EH (cell line): ENCODE measurements around the gene OSBPL9.
"Not testable (repeated sequence)": the region's sequence is repeated elsewhere in the genome, so short reads cannot be mapped to it uniquely, and the experiment has no call there.

Source experiments
- DNase-seq: peaks from one replicate; pipeline ENCODE4 v3.0.0-alpha.2; 2015; ENCODE audit warnings: low read depth

OSBPL9 gene

DNA sequence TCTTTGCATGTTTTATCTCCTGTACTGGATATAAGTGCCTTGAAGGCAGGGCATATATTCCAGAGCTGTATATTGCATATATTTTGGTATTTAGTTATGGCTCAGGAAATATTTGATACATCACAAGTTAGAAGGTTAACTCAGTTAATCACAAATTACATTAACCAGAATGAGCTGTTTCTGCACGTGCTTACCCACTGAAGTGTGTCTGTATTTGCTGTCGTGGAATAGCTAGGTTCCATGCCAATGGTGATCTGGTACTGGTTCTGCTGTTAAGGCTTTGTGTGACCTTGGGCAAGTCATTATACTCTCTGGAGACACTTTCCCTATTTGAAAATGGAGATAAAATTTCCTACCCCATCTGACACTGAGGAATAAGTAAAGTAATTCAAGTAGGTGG, 50.7 kb downstream of the OSBPL9 start:
- no peak for DNase-seq

- no peak for DNase-seq
Observed at GRCh38 chr1:51669272-51669671, 52.4 kb downstream of the OSBPL9 start.

GRCh38 chr1:51669816-51670215, 52.9 kb downstream of the OSBPL9 start:
- no peak for DNase-seq

DNA sequence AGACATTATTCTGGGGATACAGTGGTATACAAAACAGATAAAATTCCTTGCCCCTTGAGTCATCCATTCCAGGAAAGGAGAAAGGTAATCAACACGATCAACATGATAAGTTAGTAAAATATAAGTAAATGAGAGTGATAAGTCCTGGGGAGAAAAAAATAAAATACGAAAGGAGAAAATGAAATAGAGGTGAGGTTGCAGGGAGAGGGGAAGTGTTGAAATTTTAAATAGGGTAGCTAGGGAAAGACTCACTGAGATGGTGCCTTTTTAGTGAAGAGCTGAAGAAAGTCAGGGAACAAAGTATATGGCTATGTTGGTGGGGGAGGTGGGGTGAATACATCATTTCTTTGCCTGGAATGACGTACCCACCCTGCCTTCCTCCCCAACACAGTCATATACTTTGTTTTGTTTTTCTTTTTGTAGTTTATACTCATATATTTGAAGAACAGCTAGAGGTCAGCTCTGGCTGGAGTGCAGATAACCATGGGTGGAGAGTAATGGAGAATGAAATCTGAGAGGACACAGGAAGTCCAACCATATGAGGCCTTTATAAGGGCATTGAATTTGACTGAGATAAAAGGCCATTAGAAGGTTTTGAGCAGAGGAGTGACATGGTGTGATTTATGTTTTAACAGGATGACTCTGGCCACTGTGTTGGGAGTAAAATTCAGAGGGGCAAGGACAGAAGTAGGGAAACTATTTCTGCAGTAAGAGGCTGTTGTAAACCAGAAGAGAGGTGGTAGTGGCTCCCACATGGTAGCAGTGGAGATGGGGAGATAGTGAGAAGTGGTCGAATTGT, 54.8 kb downstream of the OSBPL9 start:
- DNase-seq, result peak; percentile 92

GRCh38 chr1:51673279-51673678, 56.4 kb downstream of the OSBPL9 start:
- no peak for DNase-seq

GRCh38 chr1:51675177-51675780, 58.4 kb downstream of the OSBPL9 start:
- DNase-seq, result no peak

DNA sequence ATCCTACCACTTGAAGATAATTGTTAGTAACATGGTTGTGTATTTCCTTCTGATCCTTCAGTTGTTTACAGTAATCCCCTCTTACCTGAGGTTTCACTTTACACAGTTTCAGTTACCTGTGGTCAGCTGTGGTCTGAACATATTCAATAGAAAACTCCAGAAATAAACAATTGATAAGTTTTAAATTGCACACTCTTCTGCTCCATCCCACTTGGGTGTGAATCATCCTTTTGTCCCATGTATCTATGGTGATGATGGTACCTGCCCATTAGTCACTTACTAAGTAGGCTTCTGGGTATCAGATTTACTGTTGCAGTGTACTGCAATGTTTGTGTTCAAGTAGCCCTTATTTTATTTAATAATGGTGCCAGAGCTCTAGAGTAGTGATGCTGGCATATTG, 62.5 kb downstream of the OSBPL9 start:
- peak; percentile 36 for DNase-seq

- no peak for DNase-seq
Observed at GRCh38 chr1:51684776-51685175, 67.9 kb downstream of the OSBPL9 start.

DNA sequence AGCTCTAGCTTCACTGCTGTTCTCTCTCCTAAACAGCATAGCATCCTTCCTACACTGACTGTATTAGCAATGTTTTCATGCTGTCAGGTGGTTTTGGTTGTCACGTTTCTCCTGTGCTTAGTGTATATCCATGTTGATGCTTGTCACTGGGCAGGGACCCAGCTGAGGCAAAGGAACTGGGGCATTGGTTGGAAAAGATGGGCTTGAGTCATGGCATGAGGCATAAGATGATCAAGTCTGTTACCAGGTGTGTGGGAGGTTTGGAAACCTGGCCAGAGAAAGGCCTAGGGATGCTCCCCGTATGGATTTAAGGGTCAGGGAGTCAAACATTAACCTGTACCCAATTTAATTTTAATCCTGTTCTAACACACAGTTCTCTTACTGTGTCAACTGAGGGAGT, 69.6 kb downstream of the OSBPL9 start:
- no peak for DNase-seq

DNA sequence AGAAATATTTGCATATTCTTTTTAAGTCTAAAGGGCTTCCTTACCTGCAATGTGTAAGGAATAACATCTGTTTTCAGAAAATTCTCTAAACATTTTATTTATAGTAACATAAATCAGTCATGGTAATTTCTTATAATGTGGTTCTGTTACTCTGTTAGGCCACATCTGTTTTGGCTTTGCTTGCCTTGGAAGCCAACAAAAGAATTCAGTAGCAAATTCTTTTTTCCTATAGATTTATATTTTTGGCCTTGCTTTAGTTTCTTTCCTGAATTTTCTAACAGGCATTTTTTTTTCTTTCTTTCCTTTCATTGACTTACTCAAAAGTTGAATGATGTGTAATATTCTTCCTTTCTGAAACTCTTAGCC, 72.2 kb downstream of the OSBPL9 start:
- peak; percentile 29 for DNase-seq

GRCh38 chr1:51689643-51690042, 72.8 kb downstream of the OSBPL9 start:
- DNase-seq, result peak; percentile 9

- peak; percentile 44 for DNase-seq
Observed at GRCh38 chr1:51690285-51690961, 73.5 kb downstream of the OSBPL9 start.

GRCh38 chr1:51691920-51692319, 75.0 kb downstream of the OSBPL9 start:
- no peak for DNase-seq

- peak; percentile 51 for DNase-seq
Observed at GRCh38 chr1:51693419-51694155, 76.7 kb downstream of the OSBPL9 start.

- DNase-seq, result peak; percentile 24
Observed at GRCh38 chr1:51697166-51697565, 80.3 kb downstream of the OSBPL9 start.

DNA sequence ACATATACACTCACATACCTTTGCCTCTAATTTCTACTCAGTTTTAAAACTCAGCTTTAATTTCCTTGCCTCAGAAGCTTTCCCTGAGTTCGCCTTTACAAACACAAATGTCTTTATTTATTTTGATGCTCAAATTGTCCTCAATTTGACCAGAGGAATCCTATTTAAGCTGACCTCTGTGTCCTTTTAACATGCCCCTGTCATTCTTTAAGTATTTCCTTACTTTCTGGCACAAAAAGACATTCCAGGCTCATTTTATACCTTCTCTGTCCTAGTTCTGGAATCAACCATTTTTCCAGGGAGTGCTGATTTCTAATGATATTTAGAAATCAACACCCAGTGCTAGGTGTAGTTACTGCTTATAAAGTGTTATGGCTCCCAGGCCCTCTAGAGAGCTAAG, 82.5 kb downstream of the OSBPL9 start:
- DNase-seq, result peak; percentile 56

DNA sequence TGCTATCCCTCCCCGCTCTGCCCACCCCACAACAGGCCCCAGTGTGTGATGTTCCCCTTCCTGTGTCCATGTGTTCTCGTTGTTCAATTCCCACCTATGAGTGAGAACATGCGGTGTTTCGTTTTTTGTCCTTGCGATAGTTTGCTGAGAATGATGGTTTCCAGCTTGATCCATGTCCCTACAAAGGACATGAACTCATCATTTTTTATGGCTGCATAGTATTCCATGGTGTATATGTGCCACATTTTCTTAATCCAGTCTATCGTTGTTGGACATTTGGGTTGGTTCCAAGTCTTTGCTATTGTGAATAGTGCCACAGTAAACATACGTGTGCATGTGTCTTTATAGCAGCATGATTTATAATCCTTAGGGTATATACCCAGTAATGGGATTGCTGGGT, 84.9 kb downstream of the OSBPL9 start:
- DNase-seq, result not testable (repeated sequence)

GRCh38 chr1:51702220-51702619, 85.3 kb downstream of the OSBPL9 start:
- DNase-seq, result not testable (repeated sequence)

- DNase-seq, result no peak
Observed at GRCh38 chr1:51705035-51705434, 88.1 kb downstream of the OSBPL9 start.

- no peak for DNase-seq
Observed at GRCh38 chr1:51708911-51709760, 92.2 kb downstream of the OSBPL9 start.

- no peak for DNase-seq
Observed at GRCh38 chr1:51709951-51710350, 93.1 kb downstream of the OSBPL9 start.

DNA sequence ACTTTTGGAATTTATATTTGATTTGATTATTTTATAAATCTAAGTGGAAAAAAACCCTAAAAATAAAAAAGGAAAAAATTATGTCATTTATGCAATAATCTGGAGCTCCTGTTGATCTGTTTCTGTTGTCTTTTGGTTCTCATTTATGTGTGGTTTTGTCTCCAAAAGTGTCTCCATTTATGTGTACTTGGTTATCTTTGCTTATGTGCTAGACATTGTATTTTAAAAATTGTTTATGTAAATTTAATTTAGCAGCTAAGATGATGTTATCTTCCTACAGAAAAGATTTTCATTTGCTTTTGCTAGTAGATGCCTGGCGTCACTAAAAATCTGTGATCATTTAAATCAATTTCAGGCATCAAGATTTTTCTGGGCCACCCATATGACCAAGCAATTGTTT, 95.7 kb downstream of the OSBPL9 start:
- no peak for DNase-seq
